ENCODE data around the gene CLNS1A.

The CLNS1A gene

DNA sequence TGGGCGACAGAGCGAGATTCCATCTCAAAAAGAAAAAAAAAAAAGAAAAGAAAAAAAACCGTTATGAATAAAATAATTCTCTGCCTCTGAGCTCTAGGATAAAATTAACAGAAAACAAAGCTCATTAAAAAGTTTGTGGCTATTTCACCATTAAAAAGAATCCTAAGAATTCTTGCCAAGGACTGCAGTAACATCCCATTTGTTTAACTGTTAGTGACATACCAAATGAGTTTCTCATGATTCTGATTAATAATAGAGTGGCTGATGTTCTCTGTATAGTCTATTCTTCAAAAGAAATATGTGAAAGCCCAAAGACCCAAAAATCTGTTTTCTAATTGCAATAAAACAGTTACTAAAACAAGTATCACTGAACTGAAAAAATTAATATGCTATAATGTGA is 19.7 kb downstream of the CLNS1A start:
- Histone ChIP-seq H3K27ac (ENCODE audit: low read length) (no peak overlapping the region), H3K27me3 (ENCODE audit: control insufficient read depth in 1 of 2, insufficient read depth in 2 of 2, low read length in 2 of 2) (no peaks in the 10 kb centered on the region), H3K9me3 (ENCODE audit: control insufficient read depth in 2 of 2, low read length in 2 of 2) (no peaks in the 10 kb centered on the region), H3K4me1 (ENCODE audit: control insufficient read depth, insufficient read depth, low read length) (no peaks in the 10 kb centered on the region), H3K9ac (ENCODE audit: low read length in 2 of 2) (no peak overlapping the region), H3K36me3 (ENCODE audit: control insufficient read depth in 2 of 2, insufficient read depth in 2 of 2, low read length in 2 of 2) (peaks cover 22 to 30% of the 10 kb centered on the region in 2 donors), H3K4me3 (ENCODE audit: low read length in 2 of 2) (no peak overlapping the region)

DNA sequence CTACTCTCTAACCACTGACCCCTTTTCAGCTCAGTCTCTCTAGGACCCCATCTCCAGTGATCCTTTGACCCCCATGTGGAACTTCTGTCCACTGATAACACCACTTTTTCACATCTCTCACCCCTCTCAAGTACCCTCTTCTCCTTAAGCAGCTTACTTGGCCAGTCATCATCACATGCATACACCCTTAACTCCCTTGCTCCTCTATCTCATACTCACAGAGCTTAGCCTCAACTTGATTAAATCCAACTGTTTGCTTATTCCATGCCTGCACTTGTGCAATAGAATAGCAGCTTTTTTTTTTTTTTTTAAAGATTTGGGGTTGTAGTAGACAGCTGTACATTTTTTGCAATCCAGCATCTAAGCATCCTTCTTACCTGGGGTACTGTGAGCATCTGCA is 25.7 kb downstream of the CLNS1A start:
- H3K4me1 ChIP-seq (ENCODE audit: control insufficient read depth, insufficient read depth, low read length): no peaks in the 10 kb centered on the region
- H3K36me3 ChIP-seq (ENCODE audit: control insufficient read depth in 2 of 2, insufficient read depth in 2 of 2, low read length in 2 of 2): peaks cover 10 to 17% of the 10 kb centered on the region in 2 donors
- no peaks in the 10 kb centered on the region for H3K27me3 ChIP-seq (ENCODE audit: control insufficient read depth in 1 of 2, insufficient read depth in 2 of 2, low read length in 2 of 2)
- no peak overlapping the region for H3K27ac ChIP-seq (ENCODE audit: low read length)
- H3K9ac ChIP-seq (ENCODE audit: low read length in 2 of 2): no peak overlapping the region
- H3K4me3 ChIP-seq (ENCODE audit: low read length in 2 of 2): no peak overlapping the region
- H3K9me3 ChIP-seq (ENCODE audit: control insufficient read depth in 2 of 2, low read length in 2 of 2): no peaks in the 10 kb centered on the region

DNA sequence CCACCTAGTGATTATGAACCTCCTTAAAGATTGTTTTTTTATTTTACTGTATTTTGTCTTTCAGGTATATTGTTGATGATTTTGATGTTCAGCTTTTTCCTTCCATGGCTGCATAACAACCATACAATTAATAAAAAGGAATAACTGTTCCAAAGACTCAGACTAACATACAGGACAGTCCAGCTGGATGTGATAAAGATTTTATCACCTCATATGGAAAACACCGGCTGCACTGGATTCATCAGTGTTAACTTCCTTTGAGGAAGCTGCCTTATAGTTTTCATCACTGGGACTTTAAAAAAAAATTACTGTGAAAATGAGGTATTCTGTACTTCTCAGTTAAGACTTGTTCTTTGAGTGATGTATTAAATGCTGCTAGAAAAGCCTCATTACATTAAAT is 28.4 kb downstream of the CLNS1A start:
- peaks cover 3 to 8% of the 10 kb centered on the region in 2 donors for H3K36me3 ChIP-seq (ENCODE audit: control insufficient read depth in 2 of 2, insufficient read depth in 2 of 2, low read length in 2 of 2)

DNA sequence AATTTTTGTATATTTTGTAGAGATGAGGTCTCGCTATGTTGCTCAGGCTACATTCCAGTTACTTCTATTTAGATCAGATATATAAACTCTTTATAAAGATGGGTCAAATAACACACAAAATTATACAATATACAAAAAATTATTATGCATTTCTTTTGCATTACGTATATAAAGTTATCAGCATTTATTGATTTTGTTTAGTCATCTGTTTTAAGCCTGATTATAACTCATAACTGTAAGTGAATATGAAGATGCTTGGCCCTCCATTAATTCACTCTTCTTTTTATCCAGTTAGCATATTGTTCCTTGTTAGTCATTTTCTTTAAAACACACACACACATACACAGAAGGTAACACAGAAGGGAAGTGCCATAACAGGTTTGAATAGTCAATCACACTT is 33.3 kb downstream of the CLNS1A start:
- H3K9me3 ChIP-seq (ENCODE audit: control insufficient read depth in 2 of 2, low read length in 2 of 2): no peaks in the 10 kb centered on the region
- no peaks in the 10 kb centered on the region for H3K4me1 ChIP-seq (ENCODE audit: control insufficient read depth, insufficient read depth, low read length)
- H3K9ac ChIP-seq (ENCODE audit: low read length in 2 of 2): no peak overlapping the region
- H3K27ac ChIP-seq (ENCODE audit: low read length): no peak overlapping the region
- H3K4me3 ChIP-seq (ENCODE audit: low read length in 2 of 2): no peak overlapping the region
- H3K27me3 ChIP-seq (ENCODE audit: control insufficient read depth in 1 of 2, insufficient read depth in 2 of 2, low read length in 2 of 2): no peaks in the 10 kb centered on the region
- H3K36me3 ChIP-seq (ENCODE audit: control insufficient read depth in 2 of 2, insufficient read depth in 2 of 2, low read length in 2 of 2): peaks cover 0 to 3% of the 10 kb centered on the region in 2 donors

More for the DNA sequence above, 28.4 kb downstream of the CLNS1A start:
- Histone ChIP-seq H3K9me3 (ENCODE audit: control insufficient read depth in 2 of 2, low read length in 2 of 2) (no peaks in the 10 kb centered on the region), H3K9ac (ENCODE audit: low read length in 2 of 2) (no peak overlapping the region), H3K27me3 (ENCODE audit: control insufficient read depth in 1 of 2, insufficient read depth in 2 of 2, low read length in 2 of 2) (no peaks in the 10 kb centered on the region), H3K4me1 (ENCODE audit: control insufficient read depth, insufficient read depth, low read length) (no peaks in the 10 kb centered on the region), H3K27ac (ENCODE audit: low read length) (no peak overlapping the region), H3K4me3 (ENCODE audit: low read length in 2 of 2) (no peak overlapping the region)

DNA sequence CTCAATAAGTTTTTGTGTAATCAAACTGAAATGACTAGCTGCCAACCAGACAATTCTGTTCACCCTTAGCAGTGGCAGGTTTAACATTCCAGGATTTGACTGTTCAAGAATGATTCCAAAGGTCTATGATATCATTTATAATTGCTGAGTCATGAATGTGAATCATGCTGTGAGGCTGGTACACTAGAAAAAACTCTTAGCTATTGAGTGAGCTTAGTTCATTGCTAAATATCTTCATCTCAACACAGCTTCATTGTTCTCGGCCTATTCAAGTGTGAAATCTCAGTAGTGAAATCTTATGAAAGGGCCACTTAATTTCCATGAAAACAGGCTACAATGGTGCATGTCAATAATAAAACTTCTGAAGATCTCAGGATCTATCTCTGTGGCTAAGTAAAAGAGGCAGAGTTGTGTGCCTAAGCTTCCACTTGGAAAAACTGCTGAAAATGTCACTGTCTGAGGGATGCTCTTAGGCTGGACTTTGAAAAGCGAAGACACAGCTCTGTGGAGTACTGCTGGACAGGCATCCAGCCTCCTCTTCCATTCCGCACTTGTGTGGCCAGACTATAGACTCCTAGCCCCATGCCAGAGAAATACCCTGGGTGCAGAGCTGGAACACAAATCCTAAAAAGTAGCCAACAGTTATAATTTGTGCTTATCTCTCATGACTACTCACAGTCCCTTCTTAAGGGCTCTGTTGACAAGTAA is 35.1 kb downstream of the CLNS1A start:
- Histone ChIP-seq H3K9me3 (ENCODE audit: control insufficient read depth in 2 of 2, low read length in 2 of 2) (no peaks in the 10 kb centered on the region), H3K27me3 (ENCODE audit: control insufficient read depth in 1 of 2, insufficient read depth in 2 of 2, low read length in 2 of 2) (no peaks in the 10 kb centered on the region), H3K36me3 (ENCODE audit: control insufficient read depth in 2 of 2, insufficient read depth in 2 of 2, low read length in 2 of 2) (peaks cover 0 to 3% of the 10 kb centered on the region in 2 donors), H3K27ac (ENCODE audit: low read length) (no peak overlapping the region), H3K4me3 (ENCODE audit: low read length in 2 of 2) (no peak overlapping the region), H3K9ac (ENCODE audit: low read length in 2 of 2) (no peak overlapping the region), H3K4me1 (ENCODE audit: control insufficient read depth, insufficient read depth, low read length) (no peaks in the 10 kb centered on the region)

DNA sequence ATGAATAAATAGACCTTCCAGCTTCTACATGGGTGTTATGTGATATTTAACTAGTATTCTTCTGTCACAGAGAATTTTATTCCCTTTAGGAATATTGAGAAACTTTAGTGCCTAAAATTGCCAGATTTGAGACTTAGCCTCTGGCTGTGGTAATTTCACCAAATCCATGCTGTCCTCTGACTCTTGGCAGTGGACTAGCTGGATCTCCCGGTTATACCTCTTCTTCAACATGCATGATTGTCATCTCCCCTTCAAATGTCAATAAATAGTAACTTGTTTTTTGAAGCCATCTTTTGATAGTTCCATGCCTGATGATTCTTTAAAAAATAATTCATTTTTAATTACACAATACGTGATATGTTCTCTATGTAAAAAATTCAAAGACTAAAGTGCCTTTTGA is 39.4 kb downstream of the CLNS1A start:
- H3K9ac ChIP-seq (ENCODE audit: low read length in 2 of 2): no peak overlapping the region
- no peak overlapping the region for H3K4me3 ChIP-seq (ENCODE audit: low read length in 2 of 2)
- H3K9me3 ChIP-seq (ENCODE audit: control insufficient read depth in 2 of 2, low read length in 2 of 2): no peaks in the 10 kb centered on the region
- no peaks in the 10 kb centered on the region for H3K27me3 ChIP-seq (ENCODE audit: control insufficient read depth in 1 of 2, insufficient read depth in 2 of 2, low read length in 2 of 2)
- no peaks in the 10 kb centered on the region for H3K36me3 ChIP-seq (ENCODE audit: control insufficient read depth in 2 of 2, insufficient read depth in 2 of 2, low read length in 2 of 2)
- no peak overlapping the region for H3K27ac ChIP-seq (ENCODE audit: low read length)
- H3K4me1 ChIP-seq (ENCODE audit: control insufficient read depth, insufficient read depth, low read length): no peaks in the 10 kb centered on the region

DNA sequence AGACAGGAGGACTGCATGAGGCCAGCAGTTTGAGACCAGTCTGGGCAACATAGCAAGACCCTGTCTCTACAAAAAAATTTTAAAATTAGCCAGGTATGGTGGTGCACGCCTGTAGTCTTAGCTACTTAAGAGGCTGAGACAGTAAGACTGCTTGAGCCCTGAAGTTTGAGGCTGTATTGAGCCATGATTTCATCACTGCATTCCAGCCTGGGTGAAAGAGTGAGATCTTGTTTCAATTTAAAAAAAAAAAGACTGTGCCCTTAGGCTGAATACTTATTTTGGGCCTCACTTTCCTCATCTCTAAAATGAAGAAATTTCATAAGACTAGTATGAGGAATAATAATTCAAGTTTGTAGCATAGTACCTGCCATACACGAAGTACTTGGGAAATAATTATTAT is 41.0 kb downstream of the CLNS1A start:
- no peaks in the 10 kb centered on the region for H3K4me1 ChIP-seq (ENCODE audit: control insufficient read depth, insufficient read depth, low read length)
- no peaks in the 10 kb centered on the region for H3K27me3 ChIP-seq (ENCODE audit: control insufficient read depth in 1 of 2, insufficient read depth in 2 of 2, low read length in 2 of 2)
- no peak overlapping the region for H3K27ac ChIP-seq (ENCODE audit: low read length)
- H3K36me3 ChIP-seq (ENCODE audit: control insufficient read depth in 2 of 2, insufficient read depth in 2 of 2, low read length in 2 of 2): no peaks in the 10 kb centered on the region
- no peak overlapping the region for H3K4me3 ChIP-seq (ENCODE audit: low read length in 2 of 2)
- no peaks in the 10 kb centered on the region for H3K9me3 ChIP-seq (ENCODE audit: control insufficient read depth in 2 of 2, low read length in 2 of 2)
- no peak overlapping the region for H3K9ac ChIP-seq (ENCODE audit: low read length in 2 of 2)

DNA sequence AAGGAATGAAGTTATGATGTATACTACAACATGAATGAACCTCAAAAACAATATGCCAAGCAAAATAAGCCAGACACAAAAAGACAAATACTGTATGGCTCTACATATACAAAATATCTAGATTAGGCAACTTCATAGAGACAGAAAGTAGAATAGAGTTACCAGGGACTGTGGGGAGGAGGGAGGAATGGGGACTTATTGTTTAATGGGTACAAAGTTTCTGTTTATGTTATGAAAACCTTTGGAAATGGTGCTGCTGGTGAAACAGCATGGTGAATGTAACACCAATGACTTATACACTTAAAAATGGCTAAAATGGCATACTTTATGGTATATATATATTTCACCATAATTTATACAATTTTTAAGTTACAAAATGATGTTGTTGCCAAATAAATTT is 43.7 kb downstream of the CLNS1A start:
- no peak overlapping the region for H3K4me3 ChIP-seq (ENCODE audit: low read length in 2 of 2)
- no peak overlapping the region for H3K9ac ChIP-seq (ENCODE audit: low read length in 2 of 2)
- H3K4me1 ChIP-seq (ENCODE audit: control insufficient read depth, insufficient read depth, low read length): peaks cover 14% of the 10 kb centered on the region
- no peak overlapping the region for H3K27ac ChIP-seq (ENCODE audit: low read length)
- no peaks in the 10 kb centered on the region for H3K27me3 ChIP-seq (ENCODE audit: control insufficient read depth in 1 of 2, insufficient read depth in 2 of 2, low read length in 2 of 2)
- no peaks in the 10 kb centered on the region for H3K36me3 ChIP-seq (ENCODE audit: control insufficient read depth in 2 of 2, insufficient read depth in 2 of 2, low read length in 2 of 2)
- no peaks in the 10 kb centered on the region for H3K9me3 ChIP-seq (ENCODE audit: control insufficient read depth in 2 of 2, low read length in 2 of 2)

DNA sequence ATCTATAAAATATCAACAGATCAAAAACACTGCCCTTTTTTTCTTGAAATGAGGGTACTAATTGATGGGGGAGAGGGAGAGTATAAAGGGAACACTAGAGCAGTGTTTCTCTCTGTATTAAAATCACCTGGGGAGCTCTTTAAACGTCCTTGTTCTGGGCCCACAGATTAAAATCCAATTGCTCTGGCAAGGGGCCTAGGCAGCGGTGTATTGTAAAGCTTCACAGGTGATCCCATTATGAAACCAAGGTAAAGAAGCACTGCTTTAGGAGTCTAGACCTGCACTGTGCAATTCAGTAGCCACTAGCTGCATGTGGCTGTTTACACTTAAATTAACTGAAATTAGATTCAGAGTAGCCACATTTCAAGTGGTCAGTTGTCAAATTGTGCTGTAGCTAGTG is 44.9 kb downstream of the CLNS1A start:
- Histone ChIP-seq H3K4me3 (ENCODE audit: low read length in 2 of 2) (no peak overlapping the region), H3K27ac (ENCODE audit: low read length) (no peak overlapping the region), H3K27me3 (ENCODE audit: control insufficient read depth in 1 of 2, insufficient read depth in 2 of 2, low read length in 2 of 2) (no peaks in the 10 kb centered on the region), H3K4me1 (ENCODE audit: control insufficient read depth, insufficient read depth, low read length) (peaks cover 17% of the 10 kb centered on the region), H3K36me3 (ENCODE audit: control insufficient read depth in 2 of 2, insufficient read depth in 2 of 2, low read length in 2 of 2) (no peaks in the 10 kb centered on the region), H3K9me3 (ENCODE audit: control insufficient read depth in 2 of 2, low read length in 2 of 2) (no peaks in the 10 kb centered on the region), H3K9ac (ENCODE audit: low read length in 2 of 2) (no peak overlapping the region)

DNA sequence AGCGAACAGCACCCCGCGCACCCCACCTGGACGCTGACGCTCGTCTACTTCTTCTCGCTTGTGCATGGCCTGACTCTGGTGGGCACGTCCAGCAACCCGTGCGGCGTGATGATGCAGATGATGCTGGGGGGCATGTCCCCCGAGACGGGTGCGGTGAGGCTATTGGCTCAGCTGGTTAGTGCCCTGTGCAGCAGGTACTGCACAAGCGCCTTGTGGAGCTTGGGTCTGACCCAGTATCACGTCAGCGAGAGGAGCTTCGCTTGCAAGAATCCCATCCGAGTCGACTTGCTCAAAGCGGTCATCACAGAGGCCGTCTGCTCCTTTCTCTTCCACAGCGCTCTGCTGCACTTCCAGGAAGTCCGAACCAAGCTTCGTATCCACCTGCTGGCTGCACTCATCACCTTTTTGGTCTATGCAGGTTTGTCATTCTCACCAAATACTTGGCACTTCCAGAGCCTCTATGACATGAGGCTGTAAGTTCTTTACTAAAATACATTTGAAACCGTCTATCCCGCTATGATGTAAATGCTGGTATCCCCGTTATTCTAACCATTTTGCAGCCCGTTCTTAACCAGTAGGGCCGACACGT is 47.3 kb downstream of the CLNS1A start:
- no peaks in the 10 kb centered on the region for H3K36me3 ChIP-seq (ENCODE audit: control insufficient read depth in 2 of 2, insufficient read depth in 2 of 2, low read length in 2 of 2)
- no peaks in the 10 kb centered on the region for H3K9me3 ChIP-seq (ENCODE audit: control insufficient read depth in 2 of 2, low read length in 2 of 2)
- peak overlapping the region; percentile 11 for H3K27ac ChIP-seq (ENCODE audit: low read length)
- no peaks in the 10 kb centered on the region for H3K27me3 ChIP-seq (ENCODE audit: control insufficient read depth in 1 of 2, insufficient read depth in 2 of 2, low read length in 2 of 2)
- peak overlapping the region; percentile 87 to 93 for H3K4me3 ChIP-seq (ENCODE audit: low read length in 2 of 2)
- H3K4me1 ChIP-seq (ENCODE audit: control insufficient read depth, insufficient read depth, low read length): peaks cover 17% of the 10 kb centered on the region
- H3K9ac ChIP-seq (ENCODE audit: low read length in 2 of 2): peak overlapping the region; percentile 60 to 63

DNA sequence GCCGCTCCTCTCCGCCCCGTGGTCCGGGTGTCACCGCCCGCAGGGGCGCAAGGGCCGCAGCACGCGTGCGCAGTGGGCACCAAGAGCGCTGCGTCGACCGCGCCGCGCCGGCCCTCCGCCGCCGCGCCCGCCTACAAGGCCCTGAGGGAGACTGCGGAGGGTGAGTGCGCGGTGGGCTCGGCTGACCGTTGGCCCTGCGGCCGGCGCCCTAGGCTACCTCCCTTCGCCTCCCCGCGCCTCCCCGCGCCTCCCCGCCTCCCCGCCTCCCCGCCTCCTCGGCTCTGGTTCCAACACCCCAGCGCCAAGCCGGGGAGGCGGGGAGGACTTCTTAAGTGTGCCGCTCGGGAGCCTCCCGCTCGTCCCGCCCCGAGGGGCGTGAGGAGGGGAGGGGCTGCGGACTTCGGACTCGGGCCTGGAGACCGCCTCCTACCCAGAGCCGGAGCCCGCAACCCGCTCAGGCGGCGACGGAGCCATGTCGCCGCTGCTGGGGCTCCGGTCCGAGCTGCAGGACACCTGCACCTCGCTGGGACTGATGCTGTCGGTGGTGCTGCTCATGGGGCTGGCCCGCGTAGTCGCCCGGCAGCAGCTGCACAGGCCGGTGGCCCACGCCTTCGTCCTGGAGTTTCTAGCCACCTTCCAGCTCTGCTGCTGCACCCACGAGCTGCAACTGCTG is 47.9 kb downstream of the CLNS1A start, which contains the start of gene AQP11:
Gene AQP11 (plus strand): TSS at position 433 of the 673 bp plus-strand sequence. CDS start 40 bp downstream, at position 473.
- H3K27ac ChIP-seq (ENCODE audit: low read length): peak within 1 kb of the TSS; percentile 18
- no peaks in the 10 kb centered on the region for H3K36me3 ChIP-seq (ENCODE audit: control insufficient read depth in 2 of 2, insufficient read depth in 2 of 2, low read length in 2 of 2)
- H3K9ac ChIP-seq (ENCODE audit: low read length in 2 of 2): peak within 1 kb of the TSS; percentile 66 to 72
- H3K4me1 ChIP-seq (ENCODE audit: control insufficient read depth, insufficient read depth, low read length): peaks cover 17% of the 10 kb centered on the region
- H3K9me3 ChIP-seq (ENCODE audit: control insufficient read depth in 2 of 2, low read length in 2 of 2): no peaks in the 10 kb centered on the region
- no peaks in the 10 kb centered on the region for H3K27me3 ChIP-seq (ENCODE audit: control insufficient read depth in 1 of 2, insufficient read depth in 2 of 2, low read length in 2 of 2)
- H3K4me3 ChIP-seq (ENCODE audit: low read length in 2 of 2): peak within 1 kb of the TSS; percentile 87 to 93

Data from stomach smooth muscle (tissue), 2 donors.